CD4-positive, alpha-beta T cell (primary cell): ENCODE results near the gene DRAM1. TPM values are rescaled to one million over a fixed set of nuclear protein-coding genes. Genes with fewer than 3 reads are reported as not detected.

ENCODE experiments used
- ATAC-seq: fragments of 200-7000 bp; cut with Tn5 transposase; one replicate; pipeline ENCODE4 v1.10.0; 2022; ENCODE audit warnings: mild to moderate bottlenecking; ENCODE audit not compliant: poor library complexity
- CTCF ChIA-PET: fragments of 350-600 bp; sonication (Branson Sonifier 250); formaldehyde crosslinking; loops from one replicate; lab custom pipeline; 2021; ENCODE audit warnings: antibody characterized with exemption, inconsistent platforms; lab: Charles Lee
- POLR2A ChIA-PET: fragments of 350-600 bp; sonication (Branson Sonifier 250); formaldehyde crosslinking; loops from one replicate; lab custom pipeline; 2021; ENCODE audit warnings: antibody characterized with exemption, inconsistent platforms; lab: Charles Lee
- DNase-seq, 14 experiments: peaks; one replicate each; pipeline ENCODE4 v3.0.0-alpha.2; 2013 to 2020; ENCODE audit warnings: mixed read lengths in 2 of 14
- H3K27ac ChIP-seq, 2 donors: one replicate each; pipeline versions ENCODE4 v1.5.1 to v1.7.0; 2013; ENCODE audit warnings: low read length in 2 of 2, low read depth in 1 of 2, mild to moderate bottlenecking in 1 of 2
- H3K27me3 ChIP-seq, 2 experiments: 1 replicate in 1 of 2; 2 replicates in 1 of 2; pipeline versions ENCODE4 v1.6.1 to v1.7.0; 2013; ENCODE audit warnings: low read length in 2 of 2, control low read depth in 1 of 2, mild to moderate bottlenecking in 1 of 2, moderate library complexity in 1 of 2; ENCODE audit not compliant: insufficient read depth in 2 of 2, control insufficient read depth in 1 of 2
- H3K36me3 ChIP-seq: one replicate; pipeline ENCODE4 v1.6.1; 2013; ENCODE audit warnings: low read length, control low read depth; ENCODE audit not compliant: insufficient read depth
- H3K4me1 ChIP-seq: one replicate; pipeline ENCODE4 v1.6.1; 2013; ENCODE audit warnings: low read length, control low read depth; ENCODE audit not compliant: insufficient read depth
- H3K4me3 ChIP-seq: one replicate; pipeline ENCODE4 v1.5.1; 2013; ENCODE audit warnings: mild to moderate bottlenecking, low read length, moderate library complexity
- H3K9me3 ChIP-seq, 2 experiments: 1 replicate in 1 of 2; 2 replicates in 1 of 2; pipeline versions ENCODE4 v1.6.1 to v1.7.0; 2013; ENCODE audit warnings: low read length in 2 of 2, mild to moderate bottlenecking in 2 of 2, control low read depth in 1 of 2, moderate library complexity in 1 of 2; ENCODE audit not compliant: control insufficient read depth in 1 of 2, insufficient read depth in 1 of 2
- H3K27ac Mint-ChIP-seq: one replicate; pipeline ENCODE4 v1.8.0; 2020; ENCODE audit warnings: mixed read lengths
- H3K27me3 Mint-ChIP-seq: one replicate; pipeline ENCODE4 v1.8.0; 2021; ENCODE audit warnings: mixed read lengths
- H3K36me3 Mint-ChIP-seq: one replicate; pipeline ENCODE4 v1.8.0; 2021; ENCODE audit warnings: low read depth, mixed read lengths
- H3K4me1 Mint-ChIP-seq: one replicate; pipeline ENCODE4 v1.8.0; 2021; ENCODE audit warnings: low read depth, mixed read lengths
- H3K4me3 Mint-ChIP-seq: one replicate; pipeline ENCODE4 v1.8.0; 2020; ENCODE audit warnings: mild to moderate bottlenecking, mixed read lengths
- H3K9me3 Mint-ChIP-seq: one replicate; pipeline ENCODE4 v1.8.0; 2020; ENCODE audit warnings: mixed read lengths
- intact Hi-C, 2 experiments: fragments of 100-400 bp; cut with DNase I in 1 of 2; cut with micrococcal nuclease in 1 of 2; formaldehyde crosslinking; loops; one replicate each; pipeline versions ENCODE4 v1.15.1 to v1.9.0; 2023 to 2025; cut with DNase I, micrococcal nuclease
- total RNA-seq, 174 experiments: library from RNA in 2 of 174; stranded (reverse) in 2 of 174; gene quantifications; one replicate each; pipeline ENCODE4 v1.2.3 and lab custom pipeline; 2021 to 2026
- TF ChIP-seq, protein P1 (sequence below): fragments of 200-600 bp; IDR thresholded peaks from one replicate; pipeline ENCODE4 v1.8.0; 2022; ENCODE audit warnings: antibody characterized with exemption, mild to moderate bottlenecking

Gene DRAM1
- total RNA-seq, 2 experiments from 2014 or later: 1.3 to 1.6 TPM

DNA sequence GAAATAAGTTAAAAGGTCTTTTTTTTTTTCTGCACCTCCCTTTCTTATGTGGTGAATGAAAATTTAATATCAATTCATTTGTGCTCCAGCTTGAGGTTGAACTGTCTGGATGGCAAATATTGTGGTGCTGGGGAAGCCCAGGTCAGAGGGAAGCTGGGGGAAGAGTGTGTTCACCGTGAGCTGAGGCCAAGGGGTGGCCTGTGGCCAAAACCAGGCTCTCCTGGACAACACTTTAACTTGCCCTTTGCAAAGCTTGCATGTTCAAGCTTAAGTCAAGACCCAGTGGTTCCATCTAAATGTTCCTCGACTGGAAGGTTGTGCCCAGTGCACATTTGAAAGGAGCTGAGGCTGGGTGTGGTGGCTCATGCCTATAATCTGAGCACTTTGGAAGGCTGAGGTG lies 28.8 kb downstream of the DRAM1 start:
- no peak overlapping the region for H3K27ac Mint-ChIP-seq
- DNase-seq (no peak), ATAC-seq (no peak)
- intact Hi-C loops: no loop called here
- ChIA-PET POLR2A (no interaction called here), CTCF (no interaction called here)
- H3K36me3 ChIP-seq: no peaks in the 10 kb centered on the region
- H3K27ac ChIP-seq: no peak overlapping the region
- H3K4me1 Mint-ChIP-seq: no peaks in the 10 kb centered on the region
- H3K27me3 ChIP-seq: no peaks in the 10 kb centered on the region
- H3K36me3 Mint-ChIP-seq: no peaks in the 10 kb centered on the region
- no peak overlapping the region for H3K4me3 Mint-ChIP-seq
- no peak overlapping the region for H3K4me3 ChIP-seq
- no peaks in the 10 kb centered on the region for H3K9me3 ChIP-seq
- no peaks in the 10 kb centered on the region for H3K9me3 Mint-ChIP-seq
- no peaks in the 10 kb centered on the region for H3K27me3 Mint-ChIP-seq
- TF ChIP-seq, protein P1, sequence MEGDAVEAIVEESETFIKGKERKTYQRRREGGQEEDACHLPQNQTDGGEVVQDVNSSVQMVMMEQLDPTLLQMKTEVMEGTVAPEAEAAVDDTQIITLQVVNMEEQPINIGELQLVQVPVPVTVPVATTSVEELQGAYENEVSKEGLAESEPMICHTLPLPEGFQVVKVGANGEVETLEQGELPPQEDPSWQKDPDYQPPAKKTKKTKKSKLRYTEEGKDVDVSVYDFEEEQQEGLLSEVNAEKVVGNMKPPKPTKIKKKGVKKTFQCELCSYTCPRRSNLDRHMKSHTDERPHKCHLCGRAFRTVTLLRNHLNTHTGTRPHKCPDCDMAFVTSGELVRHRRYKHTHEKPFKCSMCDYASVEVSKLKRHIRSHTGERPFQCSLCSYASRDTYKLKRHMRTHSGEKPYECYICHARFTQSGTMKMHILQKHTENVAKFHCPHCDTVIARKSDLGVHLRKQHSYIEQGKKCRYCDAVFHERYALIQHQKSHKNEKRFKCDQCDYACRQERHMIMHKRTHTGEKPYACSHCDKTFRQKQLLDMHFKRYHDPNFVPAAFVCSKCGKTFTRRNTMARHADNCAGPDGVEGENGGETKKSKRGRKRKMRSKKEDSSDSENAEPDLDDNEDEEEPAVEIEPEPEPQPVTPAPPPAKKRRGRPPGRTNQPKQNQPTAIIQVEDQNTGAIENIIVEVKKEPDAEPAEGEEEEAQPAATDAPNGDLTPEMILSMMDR: no peak
- no peaks in the 10 kb centered on the region for H3K4me1 ChIP-seq

DNA sequence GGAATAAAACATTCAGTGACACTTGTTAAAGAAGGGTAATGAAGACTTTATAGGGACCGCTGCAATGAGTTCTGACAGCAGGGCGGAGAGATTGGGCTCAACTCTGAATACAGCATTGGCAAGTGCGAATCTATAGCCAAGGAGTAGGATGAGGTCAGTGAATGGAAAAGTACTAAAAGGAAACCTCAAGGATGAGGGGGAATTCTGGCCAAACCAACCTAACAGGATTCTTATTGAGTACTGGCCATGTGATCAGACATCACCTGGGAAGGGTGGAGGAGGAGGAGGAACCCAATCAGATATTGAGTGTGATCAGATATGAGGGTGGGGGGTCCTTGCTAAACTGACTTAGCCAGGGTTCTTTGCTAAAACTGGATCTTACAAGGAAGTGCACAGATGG lies 31.0 kb downstream of the DRAM1 start:
- no peak for ATAC-seq

DNA sequence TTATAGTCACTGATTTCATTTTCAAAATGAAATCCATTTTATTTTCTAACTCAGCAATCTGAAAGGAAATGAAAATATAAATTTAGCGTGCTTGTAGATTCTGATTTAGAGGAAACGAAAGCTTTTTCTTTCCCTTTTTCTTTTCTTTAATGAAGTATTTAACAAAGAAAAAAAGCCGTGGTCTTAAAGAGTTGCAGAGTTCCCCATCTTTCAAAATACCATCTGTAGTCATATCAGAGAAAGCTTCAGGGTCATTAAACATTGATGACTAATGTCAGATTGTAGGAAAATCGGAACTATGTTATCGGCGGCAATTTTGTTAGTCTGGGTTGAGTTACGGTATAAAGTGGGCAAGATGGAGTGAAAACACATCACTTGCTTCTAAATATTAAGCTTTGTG lies 32.3 kb downstream of the DRAM1 start:
- no peaks in the 10 kb centered on the region for H3K4me1 ChIP-seq
- H3K27ac ChIP-seq: no peak overlapping the region
- Mint-ChIP-seq H3K27ac (no peak overlapping the region), H3K36me3 (no peaks in the 10 kb centered on the region), H3K27me3 (no peaks in the 10 kb centered on the region), H3K4me1 (no peaks in the 10 kb centered on the region), H3K4me3 (no peak overlapping the region), H3K9me3 (no peaks in the 10 kb centered on the region)
- CTCF ChIA-PET: interaction anchor here (1.0 kb wide), 1 partner anchor 11 kb away, joined by 3 read pairs; no protein-coding TSS in a partner anchor
- TF ChIP-seq, protein P1: no peak
- H3K27me3 ChIP-seq: no peaks in the 10 kb centered on the region
- DNase-seq: peak in 2 of 14 experiments; percentile 26 to 36
- no peak for ATAC-seq
- POLR2A ChIA-PET: no interaction called here
- H3K4me3 ChIP-seq: no peak overlapping the region
- H3K36me3 ChIP-seq: no peaks in the 10 kb centered on the region
- intact Hi-C loops: no loop called here
- H3K9me3 ChIP-seq: no peaks in the 10 kb centered on the region

More for the DNA sequence above, 31.0 kb downstream of the DRAM1 start:
- ChIA-PET CTCF (interaction anchor here (0.7 kb wide), 1 partner anchor 878 kb away, joined by 4 read pairs; no protein-coding TSS in a partner anchor), POLR2A (no interaction called here)
- H3K4me1 Mint-ChIP-seq: no peaks in the 10 kb centered on the region
- H3K27me3 Mint-ChIP-seq: no peaks in the 10 kb centered on the region
- no peaks in the 10 kb centered on the region for H3K36me3 Mint-ChIP-seq
- Histone ChIP-seq H3K4me3 (no peak overlapping the region), H3K36me3 (no peaks in the 10 kb centered on the region), H3K27me3 (no peaks in the 10 kb centered on the region), H3K9me3 (no peaks in the 10 kb centered on the region), H3K27ac (no peak overlapping the region), H3K4me1 (no peaks in the 10 kb centered on the region)
- intact Hi-C loops: no loop called here
- TF ChIP-seq, protein P1: no peak
- no peak overlapping the region for H3K27ac Mint-ChIP-seq
- no peaks in the 10 kb centered on the region for H3K9me3 Mint-ChIP-seq
- no peak for DNase-seq
- no peak overlapping the region for H3K4me3 Mint-ChIP-seq
